GM18858 (cell line): Measurements from ENCODE around the gene PMPCA.

Experiments
- ATAC-seq: cut with Tn5 transposase; IDR thresholded peaks from one replicate; pipeline ENCODE4 v1.9.1; 2021; ENCODE audit not compliant: unreplicated experiment

PMPCA gene

DNA sequence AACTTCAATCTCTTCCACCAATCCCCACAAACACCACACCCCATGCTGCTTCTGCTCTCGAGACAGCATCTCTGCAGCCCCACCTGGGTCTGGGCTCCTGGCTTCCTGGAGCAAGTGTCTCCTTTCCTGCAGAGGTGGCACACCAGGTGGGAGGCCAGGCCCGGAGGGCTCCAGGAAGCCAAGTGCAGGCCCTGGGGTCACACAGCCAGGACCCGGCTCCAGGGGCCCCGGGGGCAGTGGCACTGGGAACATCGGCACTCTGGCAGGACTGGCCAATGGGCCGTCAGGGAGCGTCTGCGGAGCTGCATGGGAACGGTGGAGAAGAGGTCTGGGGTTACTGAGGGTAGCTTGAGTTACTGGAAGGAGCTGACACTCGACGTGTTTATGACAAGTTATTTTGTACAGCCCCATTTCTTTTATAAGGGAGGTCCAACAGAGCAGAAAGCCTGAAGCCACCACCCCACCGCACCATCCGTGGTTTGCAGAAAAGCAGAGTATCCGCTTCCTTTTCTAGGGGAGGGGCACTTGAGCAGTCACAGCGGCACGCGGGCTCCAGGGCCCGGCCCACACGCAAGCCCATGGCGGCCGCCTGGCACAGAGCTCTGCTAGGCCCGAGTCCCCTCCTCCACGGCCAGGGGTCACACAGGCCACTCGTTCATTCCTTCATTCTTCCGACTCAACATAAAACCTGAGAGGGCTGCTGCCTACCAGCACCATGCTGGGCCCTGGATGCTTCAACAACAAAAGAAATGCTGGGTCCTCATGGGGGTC lies 43.8 kb downstream of the PMPCA start:
- no peak for ATAC-seq

- no peak for ATAC-seq
Observed at GRCh38 chr9:136455043-136456002, 44.9 kb downstream of the PMPCA start.

- ATAC-seq = no peak
Observed at GRCh38 chr9:136456258-136456657, 45.8 kb downstream of the PMPCA start.

DNA sequence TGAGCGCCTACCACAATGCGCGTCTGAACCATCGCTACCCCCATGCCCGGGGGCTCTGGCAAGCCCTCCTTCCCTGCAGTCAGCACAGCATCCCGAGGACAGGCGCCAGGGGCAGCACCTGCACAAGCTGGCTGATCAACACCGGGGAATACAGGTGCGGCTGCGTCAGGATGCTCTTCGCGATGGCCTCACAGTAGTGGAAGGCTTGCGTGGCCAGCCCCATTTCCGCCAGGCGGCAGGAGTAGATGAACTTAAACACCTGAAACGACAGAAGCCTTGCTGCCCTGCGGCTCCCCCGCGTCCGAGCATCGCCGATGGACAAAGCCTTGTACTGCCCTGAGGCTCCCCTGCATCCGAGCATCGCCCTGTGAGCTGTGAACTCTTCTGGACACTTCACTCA lies 46.9 kb downstream of the PMPCA start:
- ATAC-seq = no peak

DNA sequence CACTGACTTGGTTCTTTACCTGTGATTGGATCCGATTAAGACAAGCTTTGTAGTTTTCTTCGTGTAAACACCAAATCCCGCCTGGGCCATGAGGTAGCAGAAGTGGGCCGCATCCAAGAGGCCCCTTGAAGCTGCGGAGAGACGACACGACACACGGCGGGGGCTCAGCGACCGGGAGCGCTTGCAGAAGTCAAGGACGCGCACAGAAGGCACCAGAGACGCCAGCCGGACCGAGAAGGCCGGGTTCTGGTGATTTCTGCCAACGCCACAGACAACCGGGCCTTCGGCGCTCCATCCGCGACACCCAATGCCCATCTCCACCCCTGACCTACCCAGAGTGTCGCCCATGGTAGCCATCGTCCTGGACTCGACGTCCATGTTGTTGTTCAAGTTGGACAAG lies 49.0 kb downstream of the PMPCA start:
- ATAC-seq = no peak

- no peak for ATAC-seq
Observed at GRCh38 chr9:136460772-136461325, 50.4 kb downstream of the PMPCA start.

DNA sequence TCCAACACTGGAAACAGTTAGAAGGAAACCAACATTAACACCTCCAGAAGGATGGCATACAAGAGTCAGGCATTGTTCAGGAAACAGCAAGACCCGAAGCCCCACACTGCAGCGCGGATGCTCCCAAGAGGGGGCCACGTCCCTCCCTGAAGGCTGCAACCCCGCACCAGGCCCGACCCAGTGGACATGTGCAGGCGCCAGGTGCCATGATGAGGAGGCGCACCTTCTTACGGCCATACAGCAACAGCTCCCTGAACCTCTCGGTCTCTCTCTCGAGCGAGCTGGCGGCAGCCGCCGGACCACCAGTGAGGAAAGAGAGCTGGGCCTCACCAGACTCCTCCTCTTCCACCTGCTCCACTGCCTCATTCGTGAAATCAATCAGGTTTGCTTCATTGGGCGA lies 52.2 kb downstream of the PMPCA start:
- no peak for ATAC-seq

- no peak for ATAC-seq
Observed at GRCh38 chr9:136463578-136463977, 53.1 kb downstream of the PMPCA start.

DNA sequence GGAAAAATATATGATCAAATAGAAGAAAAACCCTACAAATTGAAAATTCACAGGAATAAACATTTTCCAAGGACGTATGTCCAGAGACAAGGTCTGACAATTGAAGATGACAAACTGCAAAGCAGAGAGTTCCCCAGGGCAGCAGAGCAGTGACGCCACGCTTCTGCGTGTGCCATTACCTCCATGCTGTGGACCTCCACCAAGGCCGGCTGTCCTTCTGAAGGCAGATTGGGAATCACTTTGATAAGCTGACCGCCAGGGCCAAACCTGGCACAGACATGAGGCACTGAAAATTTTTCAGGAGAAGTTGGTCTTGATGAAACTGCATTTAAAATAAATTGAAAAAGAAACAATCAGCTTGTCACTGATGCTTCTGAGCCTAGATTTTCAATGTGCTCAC lies 53.8 kb downstream of the PMPCA start:
- ATAC-seq = no peak

- no peak for ATAC-seq
Observed at GRCh38 chr9:136465500-136466154, 55.2 kb downstream of the PMPCA start.

DNA sequence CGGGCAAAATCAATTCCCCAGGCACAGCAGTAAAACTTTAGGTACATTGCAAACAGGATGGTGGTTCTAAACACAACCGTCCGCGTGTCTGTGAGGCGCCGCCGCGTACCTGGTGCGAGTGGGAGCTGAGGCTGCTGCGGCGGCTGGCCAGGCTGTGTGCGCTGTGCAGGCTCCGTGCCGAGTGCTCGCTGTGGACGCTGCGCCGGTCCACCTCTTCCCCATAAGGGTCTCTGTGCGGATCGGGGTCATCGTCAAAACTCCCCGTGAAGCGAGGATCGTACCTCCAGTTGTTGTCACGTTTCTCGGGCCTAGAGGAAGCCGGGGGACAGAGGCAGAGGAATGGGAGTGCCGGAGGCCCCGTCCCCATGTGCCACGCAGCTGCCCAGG lies 55.7 kb downstream of the PMPCA start:
- no peak for ATAC-seq

DNA sequence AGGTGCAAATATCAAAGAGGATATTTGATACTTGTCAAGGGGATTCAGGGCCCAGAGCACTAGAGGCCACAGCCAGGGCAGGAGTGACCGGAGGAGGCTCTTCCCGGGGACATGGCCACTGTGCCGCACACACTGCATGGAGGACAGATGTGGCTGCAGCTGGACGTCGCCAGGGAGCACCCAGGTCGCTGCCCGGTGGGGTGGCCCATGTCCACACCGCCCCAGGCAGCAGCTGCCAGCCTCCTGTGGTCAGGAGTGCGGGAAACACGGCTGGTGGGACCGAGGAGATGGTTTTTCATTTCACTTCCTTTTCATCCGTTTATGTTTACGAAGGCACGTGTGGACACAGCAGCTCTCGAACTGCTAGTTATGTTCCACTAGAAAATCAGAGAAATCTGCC lies 57.3 kb downstream of the PMPCA start:
- no peak for ATAC-seq

- ATAC-seq = no peak
Observed at GRCh38 chr9:136470356-136470755, 59.9 kb downstream of the PMPCA start.

GRCh38 chr9:136470792-136471469 lies 60.5 kb downstream of the PMPCA start:
- no peak for ATAC-seq

- ATAC-seq = no peak
Observed at GRCh38 chr9:136471802-136472487, 61.5 kb downstream of the PMPCA start.

GRCh38 chr9:136472640-136473353 lies 62.3 kb downstream of the PMPCA start:
- ATAC-seq = no peak

- no peak for ATAC-seq
Observed at GRCh38 chr9:136473354-136473721, 62.9 kb downstream of the PMPCA start.
